ENCODE data around the gene RAB7B. TPM values are rescaled to one million over a fixed set of nuclear protein-coding genes. Genes with fewer than 3 reads are reported as not detected.
A peak's percentile ranks its signal among the peaks of the same experiment; 100 is the strongest.
"Not testable (repeated sequence)": the region's sequence is repeated elsewhere in the genome, so short reads cannot be mapped to it uniquely, and the experiment has no call there.

Gene RAB7B
- total RNA-seq = 1 to 10 TPM in 1 of 2 donors, under 1 TPM in 1; 0.34 to 2.3 TPM
- long read RNA-seq, partial matches to known transcripts = 0 of 1 reads
- long read RNA-seq, other reads (novel, unspliced or antisense) = 1 of 1 reads

- intact Hi-C loops (cut with DNase I, micrococcal nuclease) = no loop called here
- peak; percentile 41 for ATAC-seq
- peak; percentile 41 for DNase-seq
Observed at GRCh38 chr1:206002871-206003801, at the start of gene RAB7B. RAB7B (minus strand) TSS chr1:206003395; CDS start chr1:205994135, 9,260 bp downstream.

- intact Hi-C loops (cut with DNase I, micrococcal nuclease); ATAC-seq; DNase-seq: not testable (repeated sequence)
Observed at GRCh38 chr1:206052231-206052865, 49.2 kb upstream of the RAB7B start.

GRCh38 chr1:206050655-206051235, 47.5 kb upstream of the RAB7B start:
- intact Hi-C loops (cut with DNase I, micrococcal nuclease) = no loop called here
- ATAC-seq (peak; percentile 11), DNase-seq (peak; percentile 32 to 60)

GRCh38 chr1:206049919-206050600, 46.9 kb upstream of the RAB7B start:
- ATAC-seq = peak; percentile 47
- intact Hi-C loops (cut with DNase I, micrococcal nuclease) = no loop called here
- DNase-seq = no peak

GRCh38 chr1:206049293-206049692, 46.1 kb upstream of the RAB7B start:
- DNase-seq (no peak), ATAC-seq (no peak)
- intact Hi-C loops (cut with DNase I, micrococcal nuclease) = no loop called here

GRCh38 chr1:206048582-206048981, 45.4 kb upstream of the RAB7B start:
- intact Hi-C loops (cut with DNase I, micrococcal nuclease) = no loop called here
- ATAC-seq (peak; percentile 100), DNase-seq (peak; percentile 76 to 86)

GRCh38 chr1:206047271-206047670, 44.1 kb upstream of the RAB7B start:
- DNase-seq (no peak), ATAC-seq (no peak)
- intact Hi-C loops (cut with DNase I, micrococcal nuclease) = no loop called here

- DNase-seq (no peak), ATAC-seq (no peak)
- intact Hi-C loops (cut with DNase I, micrococcal nuclease) = no loop called here
Observed at GRCh38 chr1:206041640-206042039, 38.4 kb upstream of the RAB7B start.

GRCh38 chr1:206040328-206040727, 37.1 kb upstream of the RAB7B start:
- DNase-seq (no peak), ATAC-seq (no peak)
- intact Hi-C loops (cut with DNase I, micrococcal nuclease) = no loop called here

GRCh38 chr1:206039046-206039973, 36.1 kb upstream of the RAB7B start:
- DNase-seq (no peak), ATAC-seq (no peak)
- intact Hi-C loops (cut with DNase I, micrococcal nuclease) = no loop called here

- intact Hi-C loops (cut with DNase I, micrococcal nuclease) = no loop called here
- DNase-seq (no peak), ATAC-seq (no peak)
Observed at GRCh38 chr1:206037581-206037980, 34.4 kb upstream of the RAB7B start.

- DNase-seq (no peak), ATAC-seq (no peak)
- intact Hi-C loops (cut with DNase I, micrococcal nuclease) = no loop called here
Observed at GRCh38 chr1:206036663-206037455, 33.7 kb upstream of the RAB7B start.

GRCh38 chr1:206035027-206035426, 31.8 kb upstream of the RAB7B start:
- ATAC-seq = peak; percentile 81
- intact Hi-C loops (cut with DNase I, micrococcal nuclease) = no loop called here
- DNase-seq = peak in 1 of 2 donors; percentile 49

GRCh38 chr1:206032380-206033140, 29.4 kb upstream of the RAB7B start:
- DNase-seq = no peak
- ATAC-seq = no peak
- intact Hi-C loops (cut with DNase I, micrococcal nuclease) = no loop called here

GRCh38 chr1:206030714-206031113, 27.5 kb upstream of the RAB7B start:
- intact Hi-C loops (cut with DNase I, micrococcal nuclease) = no loop called here
- peak; percentile 97 for ATAC-seq

GRCh38 chr1:206030191-206030590, 27.0 kb upstream of the RAB7B start:
- DNase-seq (no peak), ATAC-seq (no peak)
- intact Hi-C loops (cut with DNase I, micrococcal nuclease) = no loop called here

More at GRCh38 chr1:206030714-206031113, 27.5 kb upstream of the RAB7B start:
- DNase-seq = peak; percentile 78

Measured in left colon (tissue), 2 donors.